Sciatic nerve (tissue), 2 donors: ENCODE data around the gene RGS6. TPM values are rescaled to one million over a fixed set of nuclear protein-coding genes. Genes with fewer than 3 reads are reported as not detected.

Experiments
- ATAC-seq: fragments of 200-7000 bp; cut with Tn5 transposase; one replicate; pipeline ENCODE4 v1.9.1; 2020; ENCODE audit warnings: mild to moderate bottlenecking, moderate library complexity
- DNase-seq: peaks from one replicate; pipeline ENCODE4 v3.0.0-alpha.2; 2020; ENCODE audit warnings: low spot score
- intact Hi-C: fragments of 100-400 bp; cut with DNase I; formaldehyde crosslinking; loops from one replicate; pipeline ENCODE4 v1.14.2; 2022
- microRNA-seq: library from miRNA; unstranded; fragments of <30 nt; microRNA quantifications from one replicate; pipeline ENCODE4 v1.2.0, GENCODE V29; 2020
- total RNA-seq: library from RNA; stranded (reverse); fragmentation: NEBNext Ultra II Directional; extraction: Animal tissue kit (Norgen Biotek cat#: 25700); gene quantifications from one replicate; pipeline ENCODE4 v1.2.1, GENCODE V29; 2021
- donor health status: DM: no; HTN: no; CAD: no.
- donor health status: DM: no; HTN: no; CAD: no.

RGS6 gene
- total RNA-seq, 1 donor from 2014 or later, result 20.6 TPM

DNA sequence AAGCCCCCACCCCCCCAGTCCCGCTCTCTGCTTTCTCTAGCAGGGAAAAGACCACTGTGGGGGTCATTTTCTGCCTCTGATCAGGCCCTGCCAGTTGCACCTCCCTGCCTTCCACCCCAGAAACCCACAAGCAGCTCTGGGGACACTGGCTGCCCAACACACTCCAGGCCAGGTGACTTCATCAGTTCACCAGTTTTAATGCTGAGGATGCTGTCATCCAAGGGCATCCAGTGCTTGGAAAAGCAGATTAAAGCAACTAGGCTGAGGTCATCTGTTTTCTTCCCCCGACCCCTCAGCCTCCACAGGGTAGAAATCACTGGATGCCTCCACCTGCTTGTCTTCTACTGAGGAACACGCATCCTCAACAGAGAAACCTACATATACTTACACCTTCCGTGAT is 679.3 kb downstream of the RGS6 start:
- no peak for ATAC-seq
- DNase-seq, result peak; percentile 13
- intact Hi-C loops, result no loop called here

DNA sequence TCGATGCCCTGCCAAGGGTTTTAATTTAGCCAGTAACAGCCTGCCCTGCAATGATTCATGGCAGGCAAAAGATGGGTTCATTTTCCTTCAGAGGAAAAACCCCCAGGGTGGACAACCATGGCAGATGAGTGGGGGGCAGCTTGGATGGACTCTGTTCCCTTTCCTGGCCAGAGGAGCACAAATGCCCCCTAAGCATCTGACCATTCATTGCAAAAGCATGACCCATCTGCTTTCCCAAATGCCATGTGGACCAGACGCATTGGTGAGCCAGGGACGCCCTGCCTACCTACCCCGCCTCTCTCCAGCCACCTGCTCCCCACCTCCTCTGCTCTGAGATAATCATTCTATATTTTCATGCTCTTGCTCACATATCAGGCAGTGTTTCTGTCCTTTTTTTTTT is 679.8 kb downstream of the RGS6 start:
- ATAC-seq (no peak), DNase-seq (peak; percentile 21)
- intact Hi-C loops, result no loop called here

- peak; percentile 72 for DNase-seq
- ATAC-seq, result no peak
- intact Hi-C loops, result no loop called here
These were observed 681.2 kb downstream of the RGS6 start for GRCh38 chr14:72613231-72613974.

DNA sequence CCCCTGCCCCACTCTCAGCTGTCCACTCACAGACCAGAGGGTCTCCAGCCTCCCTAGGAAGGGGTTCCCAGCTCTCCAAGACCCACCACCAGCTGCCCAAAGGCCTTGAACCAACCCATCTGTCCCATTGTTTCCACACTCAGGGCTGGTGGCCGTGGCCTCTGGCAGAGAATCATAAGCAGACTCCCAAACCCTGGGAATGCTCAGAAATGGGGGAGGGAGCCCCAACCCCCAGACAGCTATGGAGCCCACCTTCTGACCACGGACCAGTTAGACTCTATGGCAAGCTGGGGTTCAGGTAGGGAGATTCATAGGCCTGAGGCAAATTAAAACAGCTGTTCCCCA is 681.7 kb downstream of the RGS6 start:
- DNase-seq (peak; percentile 43), ATAC-seq (no peak)
- intact Hi-C loops, result no loop called here

GRCh38 chr14:72614365-72614764 is 682.1 kb downstream of the RGS6 start:
- ATAC-seq (no peak), DNase-seq (no peak)
- intact Hi-C loops, result no loop called here

- intact Hi-C loops, result no loop called here
- DNase-seq (no peak), ATAC-seq (no peak)
These were observed 682.7 kb downstream of the RGS6 start for GRCh38 chr14:72614891-72615415.

- ATAC-seq, result peak; percentile 18
- intact Hi-C loops, result no loop called here
- no peak for DNase-seq
These were observed 683.4 kb downstream of the RGS6 start for GRCh38 chr14:72615451-72616121.

Small RNA genes lying within 50 kb of the gene (microRNA-seq; reads per million reads assigned to microRNA genes)
- gene MIR7843, result not detected
